Measurements from ENCODE around the gene EEF1AKMT4. TPM values are rescaled to one million over a fixed set of nuclear protein-coding genes. Genes with fewer than 3 reads are reported as not detected.

Gene EEF1AKMT4
- polyA plus RNA-seq, 6 donors from 2014 or later: 2.1 to 4.3 (median 2.4) TPM

GRCh38 chr3:184239221-184239620 lies 10.3 kb upstream of the EEF1AKMT4 start:
- Mint-ChIP-seq H3K9me3 (no peaks in the 10 kb centered on the region), H3K27me3 (peaks cover 4 to 14% (median 5%) of the 10 kb centered on the region in 3 donors), H3K27ac (no peak overlapping the region), H3K4me3 (no peak overlapping the region), H3K36me3 (peaks cover 10 to 13% of the 10 kb centered on the region in 2 donors), H3K4me1 (peaks cover 0 to 2% (median 0%) of the 10 kb centered on the region in 3 donors)
- DNase-seq (no peak), ATAC-seq (ENCODE audit: low read depth in 2 of 2) (no peak)

- Mint-ChIP-seq H3K27ac (no peak overlapping the region), H3K4me1 (peaks cover 4% of the 10 kb centered on the region in 3 donors), H3K9me3 (no peaks in the 10 kb centered on the region), H3K27me3 (peaks cover 4 to 14% (median 4%) of the 10 kb centered on the region in 3 donors), H3K4me3 (no peak overlapping the region), H3K36me3 (peaks cover 10 to 18% of the 10 kb centered on the region in 2 donors)
- DNase-seq (no peak), ATAC-seq (ENCODE audit: low read depth in 2 of 2) (no peak)
Measured at GRCh38 chr3:184239708-184240107, 9.8 kb upstream of the EEF1AKMT4 start.

- peaks cover 0 to 11% (median 1%) of the 10 kb centered on the region in 3 donors for H3K27me3 Mint-ChIP-seq
- peaks cover 6 to 9% (median 8%) of the 10 kb centered on the region in 3 donors for H3K4me1 Mint-ChIP-seq
- H3K9me3 Mint-ChIP-seq: no peaks in the 10 kb centered on the region
- no peak for DNase-seq
- peaks cover 10 to 24% of the 10 kb centered on the region in 2 donors for H3K36me3 Mint-ChIP-seq
- ATAC-seq (ENCODE audit: low read depth in 2 of 2): no peak
- H3K27ac Mint-ChIP-seq: no peak overlapping the region
- no peak overlapping the region for H3K4me3 Mint-ChIP-seq
Measured at GRCh38 chr3:184240384-184241140, 8.9 kb upstream of the EEF1AKMT4 start.

DNA sequence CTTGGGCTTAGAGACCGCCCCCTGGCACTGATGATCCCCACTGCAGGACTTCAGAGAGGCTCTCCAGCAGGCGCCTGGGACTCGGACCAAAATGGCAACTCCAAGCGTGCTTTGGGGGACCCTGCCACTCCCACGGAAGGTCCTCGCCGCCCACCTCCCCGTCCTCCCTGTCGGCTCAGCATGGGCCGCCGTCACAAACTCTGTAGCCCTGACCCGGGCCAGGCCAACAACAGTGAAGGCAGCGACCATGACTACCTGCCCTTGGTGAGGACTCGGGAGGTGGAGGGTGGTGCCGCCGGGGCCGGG lies 8.4 kb upstream of the EEF1AKMT4 start:
- ATAC-seq (ENCODE audit: low read depth in 2 of 2): no peak
- H3K9me3 Mint-ChIP-seq: no peaks in the 10 kb centered on the region
- peaks cover 6 to 13% (median 8%) of the 10 kb centered on the region in 3 donors for H3K4me1 Mint-ChIP-seq
- H3K36me3 Mint-ChIP-seq: peaks cover 13 to 30% of the 10 kb centered on the region in 2 donors
- H3K27ac Mint-ChIP-seq: no peak overlapping the region
- peaks cover 0 to 8% (median 0%) of the 10 kb centered on the region in 3 donors for H3K27me3 Mint-ChIP-seq
- no peak overlapping the region for H3K4me3 Mint-ChIP-seq
- DNase-seq: no peak

- Mint-ChIP-seq H3K4me1 (peaks cover 8 to 15% (median 9%) of the 10 kb centered on the region in 3 donors), H3K9me3 (no peaks in the 10 kb centered on the region), H3K27ac (no peak overlapping the region), H3K36me3 (peaks cover 15 to 32% of the 10 kb centered on the region in 2 donors), H3K4me3 (no peak overlapping the region), H3K27me3 (peaks cover 0 to 8% (median 0%) of the 10 kb centered on the region in 3 donors)
- DNase-seq (no peak), ATAC-seq (ENCODE audit: low read depth in 2 of 2) (peak; percentile 32 to 33)
Measured at GRCh38 chr3:184241447-184242296, 7.8 kb upstream of the EEF1AKMT4 start.

GRCh38 chr3:184242297-184242685 lies 7.2 kb upstream of the EEF1AKMT4 start:
- peaks cover 8 to 15% (median 10%) of the 10 kb centered on the region in 3 donors for H3K4me1 Mint-ChIP-seq
- peaks cover 0 to 5% (median 0%) of the 10 kb centered on the region in 3 donors for H3K27me3 Mint-ChIP-seq
- no peak overlapping the region for H3K27ac Mint-ChIP-seq
- H3K36me3 Mint-ChIP-seq: peaks cover 15 to 32% of the 10 kb centered on the region in 2 donors
- H3K9me3 Mint-ChIP-seq: no peaks in the 10 kb centered on the region
- peak overlapping the region in 2 of 8 donors; percentile 43 to 72 for H3K4me3 Mint-ChIP-seq
- no peak for DNase-seq
- ATAC-seq (ENCODE audit: low read depth in 2 of 2): no peak

- Mint-ChIP-seq H3K4me3 (peak within 1 kb of the TSS; percentile 96 to 100 (median 98)), H3K4me1 (peaks cover 21 to 32% (median 24%) of the 10 kb centered on the region in 3 donors), H3K9me3 (no peaks in the 10 kb centered on the region), H3K27me3 (no peaks in the 10 kb centered on the region), H3K27ac (peak within 1 kb of the TSS; percentile 93 to 99 (median 98)), H3K36me3 (peaks cover 5 to 19% of the 10 kb centered on the region in 2 donors)
- peak; percentile 51 to 59 for ATAC-seq (ENCODE audit: low read depth in 2 of 2)
- peak; percentile 85 for DNase-seq
Measured at GRCh38 chr3:184248454-184249411, 739 bp upstream of the EEF1AKMT4 start, which contains the start of gene ALG3. TSS of gene ALG3 (minus strand) at chr3:184248962. CDS start at chr3:184248940, 22 bp downstream.

DNA sequence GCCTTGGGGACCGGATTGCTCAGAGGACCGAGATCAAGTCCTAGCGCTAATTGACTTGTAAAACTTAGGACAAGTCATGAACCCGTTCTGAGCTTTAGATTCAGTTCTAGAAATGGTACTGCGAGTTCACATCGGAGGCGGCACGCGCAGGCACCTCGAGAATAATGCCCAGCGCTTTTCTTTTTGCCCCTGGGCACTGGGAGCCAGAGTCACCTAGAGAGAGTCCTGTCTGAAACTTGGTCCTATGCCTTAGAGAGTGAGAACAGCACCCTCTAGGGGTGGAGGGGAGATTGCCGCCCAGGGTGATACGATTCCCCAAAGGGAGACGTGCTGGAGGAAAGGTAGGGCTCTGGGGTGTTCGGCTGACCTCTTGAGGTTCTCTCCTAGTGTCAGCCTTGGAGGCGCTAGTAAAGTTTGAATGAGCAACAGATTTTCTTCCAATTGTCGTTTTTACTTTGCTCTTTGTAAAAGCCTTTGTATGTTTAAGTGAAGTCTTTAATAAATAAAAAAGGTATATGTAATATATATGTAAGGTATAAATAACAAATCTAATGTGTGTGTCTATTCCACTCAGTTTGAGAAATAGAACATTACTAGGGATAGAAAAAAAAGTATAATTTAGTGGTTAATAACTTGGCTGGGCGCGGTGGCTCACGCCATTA lies 826 bp downstream of the EEF1AKMT4 start:
- Mint-ChIP-seq H3K36me3 (peaks cover 5 to 9% of the 10 kb centered on the region in 2 donors), H3K4me1 (peaks cover 13 to 23% (median 20%) of the 10 kb centered on the region in 3 donors), H3K4me3 (peak overlapping the region; percentile 96 to 100 (median 98)), H3K27me3 (no peaks in the 10 kb centered on the region), H3K27ac (peak overlapping the region in 5 of 6 donors; percentile 21 to 99 (median 76)), H3K9me3 (no peaks in the 10 kb centered on the region)
- DNase-seq (peak; percentile 89), ATAC-seq (ENCODE audit: low read depth in 2 of 2) (peak; percentile 70 to 72)

DNA sequence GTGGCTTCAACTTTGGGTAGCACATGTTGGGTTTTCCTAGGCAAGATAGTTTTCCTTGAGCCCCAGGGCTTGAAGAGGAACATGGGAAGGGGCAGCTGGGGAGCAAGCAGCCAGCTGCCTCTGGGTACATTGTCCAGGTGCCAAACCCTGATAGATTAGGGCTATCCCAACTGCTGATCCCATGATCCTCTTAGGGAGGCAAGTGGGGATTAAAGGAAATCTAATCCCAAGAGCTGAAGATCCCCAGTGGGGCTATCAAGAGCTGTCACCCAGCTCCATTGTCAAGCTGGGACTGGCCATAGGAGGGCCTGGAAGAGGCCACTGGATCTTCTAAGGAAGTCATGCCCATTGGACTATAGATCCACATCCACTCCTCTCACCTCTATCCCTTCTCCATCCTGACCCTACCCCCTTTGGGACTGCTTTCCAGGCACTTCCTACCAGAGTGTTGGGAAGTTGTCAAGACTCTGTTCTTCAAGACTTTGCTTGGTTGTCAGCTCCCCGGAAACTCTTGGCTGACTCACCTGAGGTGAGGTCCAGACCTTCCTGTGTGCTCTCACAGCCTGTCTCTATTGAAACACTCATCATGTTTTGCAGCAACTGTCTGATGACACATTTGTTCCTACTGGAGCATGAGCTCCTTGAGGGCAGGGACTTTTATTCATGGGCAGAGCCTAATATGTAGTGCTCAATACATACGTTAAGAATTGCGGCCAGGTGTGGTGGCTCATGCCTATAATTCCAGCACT lies 6.0 kb downstream of the EEF1AKMT4 start:
- Mint-ChIP-seq H3K27ac (no peak overlapping the region), H3K4me1 (peaks cover 9 to 11% (median 9%) of the 10 kb centered on the region in 3 donors), H3K36me3 (peaks cover 0 to 11% of the 10 kb centered on the region in 2 donors), H3K27me3 (peaks cover 15 to 19% (median 16%) of the 10 kb centered on the region in 3 donors), H3K4me3 (peak overlapping the region in 1 of 8 donors; percentile 36), H3K9me3 (no peaks in the 10 kb centered on the region)
- ATAC-seq (ENCODE audit: low read depth in 2 of 2) (no peak), DNase-seq (no peak)

DNA sequence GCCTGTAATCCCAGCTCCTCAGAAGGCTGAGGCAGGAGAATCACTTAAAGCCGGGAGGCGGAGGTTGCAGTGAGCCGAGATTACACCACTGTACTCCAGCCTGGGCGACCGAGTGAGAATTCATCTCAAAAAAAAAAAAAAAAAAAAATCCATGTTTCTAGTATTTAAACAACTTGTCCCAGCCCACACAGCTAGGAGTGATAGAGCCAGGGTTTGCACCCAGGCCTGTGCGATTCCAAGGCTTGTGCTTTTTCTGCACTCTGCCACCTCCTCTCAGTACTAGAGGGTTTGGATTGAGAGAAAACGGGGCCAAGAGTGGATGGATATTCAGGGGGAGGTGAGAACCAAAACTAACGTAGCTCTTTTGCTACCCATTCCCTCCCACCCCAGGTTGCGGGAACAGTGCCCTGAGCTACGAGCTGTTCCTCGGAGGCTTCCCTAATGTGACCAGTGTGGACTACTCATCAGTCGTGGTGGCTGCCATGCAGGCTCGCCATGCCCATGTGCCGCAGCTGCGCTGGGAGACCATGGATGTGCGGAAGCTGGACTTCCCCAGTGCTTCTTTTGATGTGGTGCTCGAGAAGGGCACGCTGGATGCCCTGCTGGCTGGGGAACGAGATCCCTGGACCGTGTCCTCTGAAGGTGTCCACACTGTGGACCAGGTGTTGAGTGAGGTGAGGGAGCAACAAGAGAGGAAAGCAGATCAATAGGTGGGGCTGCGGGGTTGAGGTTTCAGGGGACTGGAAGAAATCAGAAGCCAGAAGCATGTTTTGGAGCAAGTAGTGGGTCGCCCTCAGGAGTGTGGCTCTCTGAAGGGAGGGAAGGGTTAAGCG lies 7.8 kb downstream of the EEF1AKMT4 start:
- Mint-ChIP-seq H3K27me3 (peaks cover 23 to 32% (median 28%) of the 10 kb centered on the region in 3 donors), H3K4me1 (peaks cover 18 to 20% (median 19%) of the 10 kb centered on the region in 3 donors), H3K9me3 (no peaks in the 10 kb centered on the region), H3K27ac (no peak overlapping the region), H3K4me3 (no peak overlapping the region), H3K36me3 (peaks cover 0 to 13% of the 10 kb centered on the region in 2 donors)
- ATAC-seq (ENCODE audit: low read depth in 2 of 2): no peak
- no peak for DNase-seq

DNA sequence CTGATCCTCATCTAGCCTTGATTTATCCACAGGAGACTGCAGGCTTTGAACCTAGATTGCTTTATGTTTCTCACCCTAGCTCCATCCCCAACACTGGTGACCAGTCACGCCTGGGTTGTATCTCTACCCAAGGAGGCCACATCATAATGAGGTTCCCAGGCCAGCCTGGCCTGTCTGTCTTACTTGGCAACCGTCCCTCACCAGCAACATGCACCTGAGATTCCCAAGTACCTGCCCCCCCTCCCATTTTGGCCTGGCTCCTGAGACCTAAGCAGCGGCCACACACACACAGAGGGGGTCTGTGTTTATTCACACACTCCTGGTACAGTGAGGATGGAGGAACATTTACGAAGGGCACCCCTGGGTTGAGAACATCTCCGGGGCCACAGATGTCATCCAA lies 9.5 kb downstream of the EEF1AKMT4 start:
- Mint-ChIP-seq H3K9me3 (peaks cover 0 to 3% (median 0%) of the 10 kb centered on the region in 7 donors), H3K36me3 (peaks cover 0 to 13% of the 10 kb centered on the region in 2 donors), H3K4me3 (peak overlapping the region in 7 of 8 donors; percentile 7 to 77 (median 67)), H3K27ac (peak overlapping the region in 1 of 6 donors; percentile 37), H3K4me1 (peaks cover 22 to 28% (median 24%) of the 10 kb centered on the region in 3 donors), H3K27me3 (peaks cover 27 to 46% (median 43%) of the 10 kb centered on the region in 3 donors)
- DNase-seq (no peak), ATAC-seq (ENCODE audit: low read depth in 2 of 2) (no peak)
